T47D (cell line): ENCODE measurements around the gene ACSL6.

ENCODE experiments used
- DNase-seq, 2 experiments: peaks; one replicate each; pipeline versions ENCODE4 v3.0.0 to v3.0.0-alpha.2; 2011 to 2012; ENCODE audit warnings: low read depth in 1 of 2, low spot score in 1 of 2
- JUND ChIP-seq: IDR thresholded peaks from 2 replicates; pipeline ENCODE4 v1.6.1; 2012; ENCODE audit warnings: low read depth
- in situ Hi-C: cut with HindIII; loops from 2 replicates; pipeline ENCODE4 v1.10.0; 2016; ENCODE audit warnings: low sequenced_read_pairs, low pct_unique_long_range_greater_than_20kb

ACSL6 gene

DNA sequence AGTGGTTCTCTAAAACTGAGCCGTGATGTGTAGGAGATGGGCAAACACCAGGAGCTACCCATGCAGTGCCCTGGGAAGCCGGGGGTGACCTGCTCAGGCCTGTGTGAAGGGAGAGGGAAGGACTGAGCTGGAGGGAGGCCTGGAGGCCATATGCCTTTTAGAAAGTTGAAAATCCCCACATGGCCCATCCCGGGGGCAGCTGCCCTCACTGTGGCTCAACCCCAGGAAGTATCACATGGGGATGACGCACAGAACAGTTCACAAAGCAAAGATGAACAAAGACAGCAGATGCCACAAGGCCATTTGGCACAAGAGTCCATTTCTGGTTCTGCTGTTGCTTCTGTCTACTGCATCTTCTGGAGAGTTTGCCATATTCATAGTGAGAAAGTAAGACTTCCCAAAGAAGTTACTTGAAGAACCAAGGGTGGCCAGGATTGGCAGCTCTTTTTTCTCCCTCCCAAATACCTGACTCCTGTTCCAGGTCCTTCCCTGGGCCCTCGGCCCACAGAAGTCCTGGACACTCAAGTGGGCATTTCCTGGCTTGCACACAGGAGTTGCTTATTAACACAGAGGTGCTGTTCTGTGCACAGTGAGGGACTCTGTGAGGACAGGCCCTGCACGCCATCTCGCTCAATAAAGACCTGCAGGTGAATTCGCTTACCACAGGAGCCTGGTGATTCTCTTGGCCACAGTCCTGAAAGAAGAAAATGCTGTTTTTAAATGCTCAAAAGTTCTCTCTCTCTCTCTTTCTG is 25.1 kb downstream of the ACSL6 start:
- no peak for TF ChIP-seq JUND
- no peak for DNase-seq
- in situ Hi-C loops = no loop called here

DNA sequence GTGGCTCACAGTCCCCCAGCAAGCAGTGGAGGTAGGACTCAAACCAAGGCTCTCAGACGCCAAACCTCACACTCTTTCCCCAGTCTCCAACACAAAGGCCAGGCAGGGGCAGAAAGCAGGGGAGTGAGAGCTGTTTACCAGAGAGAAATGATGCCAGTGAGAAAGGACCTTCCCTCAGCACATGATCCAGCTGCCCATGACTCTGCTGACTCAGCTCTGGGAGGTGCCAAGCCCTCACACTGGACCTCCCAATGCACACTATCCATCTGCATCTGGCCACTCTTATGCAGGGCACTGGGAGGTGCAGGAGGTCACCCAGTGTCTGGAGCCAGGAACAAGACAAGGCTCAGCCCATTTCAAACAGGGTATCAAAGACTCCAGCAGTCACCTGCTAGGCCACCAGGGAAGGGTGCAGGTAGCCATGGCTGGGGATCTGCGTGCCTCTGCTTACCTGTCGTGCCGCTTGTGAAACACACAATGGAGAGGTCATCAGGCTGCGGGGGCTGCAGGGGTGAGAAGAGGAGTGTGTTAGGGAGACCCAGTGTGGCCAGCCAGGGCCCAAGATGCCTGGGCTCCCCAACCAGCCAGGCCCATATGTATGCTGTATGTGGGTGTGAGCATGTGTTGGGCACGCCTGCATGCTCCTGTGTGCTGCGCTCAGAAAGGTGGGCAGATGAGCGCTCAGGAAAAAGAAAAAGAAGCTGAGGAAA is 26.3 kb downstream of the ACSL6 start:
- in situ Hi-C loops = no loop called here
- no peak for DNase-seq
- TF ChIP-seq JUND = no peak

DNA sequence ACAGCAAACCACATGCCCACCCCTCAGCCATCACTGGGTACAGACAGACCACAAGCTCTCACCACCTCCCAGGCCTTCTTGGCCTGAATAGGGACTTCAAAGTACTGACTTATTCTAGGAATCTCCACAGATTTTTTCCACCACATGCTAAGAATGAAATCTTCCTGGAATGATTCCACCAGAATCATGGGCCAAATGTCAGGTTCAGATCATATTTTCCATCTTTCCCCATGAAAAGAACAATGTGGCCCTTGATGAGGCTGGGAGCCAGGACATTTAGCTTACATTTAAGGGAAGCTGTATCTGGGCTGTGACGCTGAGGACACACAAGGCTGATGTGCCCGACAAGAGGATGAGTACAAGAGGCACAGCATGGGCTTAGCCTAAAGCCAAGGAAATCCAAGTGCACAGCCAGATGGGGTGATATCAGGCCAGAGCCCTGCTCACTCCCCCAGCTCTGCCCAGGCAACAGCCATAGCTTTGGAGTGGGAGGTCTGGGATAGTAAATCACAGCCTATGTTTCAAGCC is 28.1 kb downstream of the ACSL6 start:
- TF ChIP-seq JUND = no peak
- in situ Hi-C loops = no loop called here
- DNase-seq = no peak

DNA sequence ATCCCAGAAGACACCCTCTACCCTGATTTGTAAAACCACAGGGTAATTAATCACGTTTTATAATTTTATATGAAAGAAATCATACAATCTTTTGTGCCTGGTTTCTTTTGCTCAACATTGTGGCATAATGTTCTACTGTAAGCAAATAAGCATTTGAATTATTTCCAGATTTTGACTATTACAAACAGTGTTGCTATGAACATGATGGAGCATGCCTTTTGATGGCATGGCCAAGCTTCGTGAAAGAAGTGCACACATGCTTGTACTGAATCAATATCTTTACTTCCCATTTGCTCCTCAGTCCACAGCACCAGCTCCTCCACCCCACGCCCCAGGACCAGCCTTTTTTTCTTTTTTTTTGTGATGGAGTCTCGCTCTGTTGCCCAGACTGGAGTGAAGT is 29.9 kb downstream of the ACSL6 start:
- no peak for DNase-seq
- in situ Hi-C loops = no loop called here
- TF ChIP-seq JUND = no peak

DNA sequence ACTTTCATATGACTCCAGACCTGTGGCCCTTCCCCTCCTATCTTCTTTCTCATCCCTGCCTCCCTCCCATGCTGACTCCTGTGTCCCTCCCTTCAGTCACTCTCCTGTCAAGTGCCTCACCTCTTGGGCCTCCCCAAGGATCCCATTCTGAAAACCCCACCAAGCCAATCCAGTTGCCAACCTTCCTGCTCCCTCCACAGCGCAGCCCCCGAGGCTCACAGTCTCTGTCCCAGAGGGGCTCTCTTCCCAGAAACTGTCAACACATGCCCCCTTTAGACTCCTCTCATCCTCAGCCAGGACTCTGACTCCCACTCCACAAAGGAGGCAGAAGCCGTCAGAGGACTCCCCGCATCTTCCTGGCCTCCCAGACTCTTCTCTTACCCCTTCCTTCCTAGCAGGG is 30.8 kb downstream of the ACSL6 start:
- no peak for TF ChIP-seq JUND
- in situ Hi-C loops = no loop called here
- no peak for DNase-seq

DNA sequence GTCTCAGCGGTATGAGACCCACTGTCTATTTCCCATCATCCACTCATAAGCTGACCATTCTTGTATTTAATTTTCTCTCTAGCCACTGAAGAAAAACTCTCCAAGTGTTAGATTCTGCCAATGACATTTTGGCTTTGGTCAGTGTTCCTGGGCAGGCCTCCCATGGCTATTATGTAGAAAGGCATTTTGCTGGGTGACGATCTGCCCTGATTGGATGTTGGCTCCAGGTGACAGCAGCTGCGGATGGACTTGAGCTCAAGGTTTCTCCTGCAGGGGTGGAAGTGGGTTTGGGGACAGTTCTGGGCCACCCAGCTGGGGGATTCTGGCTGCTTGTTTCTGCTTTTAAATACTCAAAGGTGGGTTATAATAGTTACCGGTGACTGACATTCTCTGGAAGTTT is 31.6 kb downstream of the ACSL6 start:
- no peak for TF ChIP-seq JUND
- in situ Hi-C loops = no loop called here
- DNase-seq = no peak

DNA sequence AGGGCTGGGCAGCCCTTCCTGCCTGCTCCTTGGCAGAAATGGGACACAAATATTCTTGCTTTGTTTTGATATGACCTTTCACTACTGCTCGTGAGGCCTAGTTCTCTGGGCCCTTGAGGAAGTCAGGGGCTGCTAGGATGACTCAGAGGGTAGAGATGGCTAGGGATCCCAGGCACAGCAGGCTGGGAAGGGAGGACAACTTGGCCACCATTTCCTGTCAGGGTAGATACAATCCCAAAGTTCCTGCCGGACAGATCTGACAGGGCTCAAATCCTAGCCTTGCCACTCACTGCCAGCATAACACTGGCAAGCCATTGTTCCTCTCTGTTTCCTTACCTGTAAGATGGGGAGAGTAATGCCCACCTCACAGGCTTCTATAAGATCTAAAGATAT is 34.2 kb downstream of the ACSL6 start:
- in situ Hi-C loops = no loop called here
- TF ChIP-seq JUND = no peak
- DNase-seq = no peak

DNA sequence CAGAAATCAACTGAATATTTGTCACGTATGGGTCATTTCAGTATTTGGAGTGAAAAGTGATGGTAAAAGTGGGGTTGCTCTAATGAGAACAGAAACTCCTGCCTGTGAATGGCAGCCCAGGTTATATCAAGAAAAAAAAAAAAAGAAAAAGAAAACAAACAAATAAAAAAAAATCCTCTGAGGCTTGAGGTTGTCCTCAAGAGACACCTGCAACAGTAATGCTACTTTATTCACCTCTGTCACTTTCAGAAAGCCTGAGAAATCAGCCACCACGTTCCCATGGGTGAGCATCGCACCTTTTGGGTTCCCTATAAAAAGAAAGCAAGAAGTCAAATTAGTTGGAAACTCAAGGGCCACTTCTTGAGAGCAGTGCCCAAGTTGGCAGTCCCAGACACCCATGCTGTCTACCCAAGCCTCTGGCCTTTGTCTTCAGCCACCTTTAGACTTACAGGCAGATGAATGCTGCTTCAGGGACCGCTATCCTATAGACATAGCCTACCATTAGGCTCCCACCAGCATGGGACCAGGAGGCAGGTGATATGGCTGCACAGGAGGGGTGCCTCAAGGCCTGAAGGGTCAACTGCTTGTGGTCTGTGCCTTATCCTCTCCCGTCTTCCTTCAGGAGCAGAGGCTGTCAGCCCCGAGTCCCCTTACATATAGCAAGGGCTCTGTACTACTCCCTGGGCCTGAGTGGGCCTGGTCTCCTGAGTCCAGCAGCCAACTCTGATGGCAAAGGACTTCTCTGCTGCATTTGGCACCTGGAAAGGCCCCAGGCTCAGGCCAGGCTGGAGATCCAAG is 34.8 kb downstream of the ACSL6 start:
- TF ChIP-seq JUND = no peak
- in situ Hi-C loops = no loop called here
- DNase-seq = no peak

DNA sequence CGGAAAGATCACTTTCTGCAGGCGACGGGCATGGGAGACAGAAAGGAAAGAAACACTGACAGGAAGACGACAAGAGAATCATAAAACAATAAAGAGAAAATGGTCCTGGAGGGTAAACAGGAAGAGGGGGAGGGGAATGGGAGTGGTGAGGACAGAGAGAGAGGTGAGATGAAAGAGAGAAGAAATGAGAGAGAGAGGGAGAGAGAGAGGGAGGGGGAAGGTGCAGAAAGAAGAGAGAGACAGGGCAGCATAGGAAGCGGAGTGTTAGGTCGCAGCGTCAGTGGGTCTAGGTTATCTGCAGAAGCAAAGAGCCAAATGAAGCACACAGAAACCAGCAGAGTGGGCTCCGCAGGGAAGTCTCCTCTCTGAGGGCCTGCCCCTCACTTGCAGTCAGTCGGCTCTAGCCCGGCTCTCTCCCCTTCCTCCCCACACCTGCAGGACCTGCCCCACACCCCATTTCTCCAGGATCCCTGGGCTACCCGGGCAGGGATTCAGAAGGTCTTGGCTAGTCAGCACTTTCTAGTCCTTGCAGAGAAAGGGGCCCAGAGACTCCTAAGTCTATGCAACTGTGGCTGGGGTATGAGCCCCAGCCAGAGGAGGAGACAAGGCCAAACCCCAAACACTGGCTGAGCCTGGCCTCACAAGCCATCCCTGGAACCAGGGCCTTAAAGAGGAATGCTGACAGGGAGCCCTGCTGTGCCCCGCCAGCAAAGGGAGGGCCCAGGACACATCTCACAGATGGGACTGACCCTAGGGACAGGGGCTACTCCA is 36.3 kb downstream of the ACSL6 start:
- no peak for DNase-seq
- no peak for TF ChIP-seq JUND
- in situ Hi-C loops = no loop called here

DNA sequence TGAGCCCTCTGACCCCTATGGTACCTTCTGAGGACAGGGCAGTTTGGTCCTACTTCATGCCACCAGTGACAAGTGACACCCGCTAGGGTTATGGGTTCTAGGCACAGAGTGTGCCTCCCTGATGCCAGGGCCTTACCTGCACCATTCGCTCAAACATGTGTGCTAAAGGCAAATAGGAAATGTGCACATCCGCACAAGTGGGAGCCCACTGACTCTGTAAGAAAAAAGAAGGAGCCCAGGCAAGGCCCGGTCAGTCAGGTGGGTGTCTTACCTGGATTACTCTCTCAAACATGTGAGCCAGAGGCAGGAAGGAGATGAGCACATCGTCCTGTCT is 36.9 kb downstream of the ACSL6 start:
- no peak for DNase-seq
- no peak for TF ChIP-seq JUND
- in situ Hi-C loops = no loop called here

DNA sequence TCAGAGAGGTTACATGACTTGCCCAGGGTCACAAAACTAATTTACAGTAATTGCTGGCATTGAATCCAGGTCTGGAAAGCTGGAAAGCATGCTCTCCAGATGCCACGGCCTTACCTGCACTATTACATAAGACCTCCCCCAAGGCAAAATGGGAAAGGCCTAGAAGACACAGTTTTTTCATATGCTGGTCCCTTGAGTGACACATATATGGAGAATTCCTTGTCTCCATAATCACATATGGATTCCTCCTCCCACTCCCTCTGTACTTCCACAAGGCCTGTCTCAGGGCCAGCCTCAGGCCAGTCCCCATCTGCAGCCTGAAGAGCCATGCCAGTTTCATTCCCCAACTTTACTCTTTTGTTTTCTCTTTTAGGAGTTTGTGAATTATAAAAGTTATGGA is 37.4 kb downstream of the ACSL6 start:
- no peak for DNase-seq
- in situ Hi-C loops = no loop called here
- no peak for TF ChIP-seq JUND

DNA sequence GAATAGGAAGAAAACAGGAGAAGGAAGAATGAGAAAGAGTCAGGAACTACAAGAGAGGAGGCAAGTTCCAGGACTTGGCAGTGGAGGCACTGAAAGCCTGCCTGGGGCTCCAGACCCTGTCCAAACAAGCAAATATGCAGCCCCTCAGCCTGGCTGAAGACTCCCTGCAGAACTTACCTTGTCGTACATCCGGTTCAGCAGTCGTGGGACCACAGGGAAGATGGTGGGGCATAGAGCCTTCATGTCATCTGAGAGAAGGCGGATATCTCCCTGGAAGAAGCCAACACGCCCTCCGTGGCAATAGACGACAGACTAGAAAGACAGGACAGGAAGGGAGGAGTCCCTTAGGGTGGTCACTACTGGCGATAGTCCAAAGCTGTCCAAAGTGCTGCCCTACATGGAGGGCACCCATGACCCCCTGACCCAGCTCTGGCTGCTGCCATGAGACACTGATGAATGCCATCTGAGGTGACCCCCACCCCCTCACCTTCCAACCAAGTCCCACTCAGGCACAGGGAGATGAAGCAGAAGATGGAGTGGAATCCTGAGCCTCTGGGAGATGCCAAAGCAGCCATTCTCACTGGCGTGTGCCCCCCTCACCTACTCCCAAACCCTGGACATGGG is 38.3 kb downstream of the ACSL6 start:
- TF ChIP-seq JUND = no peak
- no peak for DNase-seq
- in situ Hi-C loops = no loop called here
